Body of pancreas (tissue), 4 donors: Measurements from ENCODE around the gene CSPG4. TPM values are rescaled to one million over a fixed set of nuclear protein-coding genes. Genes with fewer than 3 reads are reported as not detected.
A peak's percentile ranks its signal among the peaks of the same experiment; 100 is the strongest.
"Not testable (repeated sequence)": the region's sequence is repeated elsewhere in the genome, so short reads cannot be mapped to it uniquely, and the experiment has no call there.

Experiments
- ATAC-seq: fragments of 150-250 bp; one replicate; pipeline ENCODE4 v1.9.1; 2016
- DNase-seq, 4 donors: peaks; one replicate each; pipeline ENCODE4 v3.0.0-alpha.2; 2019
- H3K27ac ChIP-seq, 4 donors: fragments of 200-600 bp; sonication (generic); 1 replicate in 3 of 4; 2 replicates in 1 of 4; pipeline versions ENCODE4 v1.5.1 to v1.6.1; 2016 to 2019; ENCODE audit warnings: mild to moderate bottlenecking in 1 of 4, mixed read lengths in 1 of 4, moderate library complexity in 1 of 4
- H3K27me3 ChIP-seq, 2 donors: fragments of 200-600 bp; sonication (generic); one replicate each; pipeline ENCODE4 v1.6.0; 2016; ENCODE audit warnings: mild to moderate bottlenecking in 1 of 2
- H3K36me3 ChIP-seq, 2 donors: fragments of 200-600 bp; sonication (generic); replicated peaks in 1 of 2; 2 replicates each; pipeline ENCODE4 v1.5.1; 2016; ENCODE audit warnings: low read depth in 2 of 2; ENCODE audit not compliant: insufficient read depth in 1 of 2
- H3K4me1 ChIP-seq: fragments of 200-600 bp; sonication (generic); one replicate; pipeline ENCODE4 v1.6.0; 2016
- H3K4me3 ChIP-seq, 2 donors: fragments of 200-600 bp; sonication (generic); 1 replicate in 1 of 2; 2 replicates in 1 of 2; pipeline ENCODE4 v1.5.1; 2016 to 2019
- H3K9me3 ChIP-seq, 3 donors: fragments of 200-600 bp; sonication (generic); 1 replicate in 2 of 3; 2 replicates in 1 of 3; pipeline ENCODE4 v1.5.1; 2016
- POLR2A ChIP-seq, 3 donors: fragments of 450-650 bp; IDR thresholded peaks; one replicate each; pipeline ENCODE4 v1.6.1; 2016; ENCODE audit warnings: antibody characterized with exemption in 3 of 3, mild to moderate bottlenecking in 2 of 3
- WGBS, 2 donors: methylation state at CpG; one replicate each; pipeline ENCODE4 v1.1.5; 2017; 5-methylcytosine and 5-hydroxymethylcytosine counted together
- intact Hi-C: fragments of 100-400 bp; cut with DNase I; formaldehyde crosslinking; loops from one replicate; pipeline ENCODE4 v1.15.1; 2023
- total RNA-seq, 2 donors: library from RNA; depleted of rRNA; stranded (reverse); fragments of >200 nt; gene quantifications; one replicate each; pipeline ENCODE4 v1.1.0, GENCODE V29; 2016
- TF ChIP-seq, protein P1 (sequence below), 7 experiments: fragments of 450-650 bp in 4 of 7; fragments of 200-600 bp in 3 of 7; sonication (generic) in 3 of 7; IDR thresholded peaks; one replicate each; pipeline ENCODE4 v1.5.1; 2016 to 2019; ENCODE audit warnings: antibody characterized with exemption in 7 of 7

The CSPG4 gene
- total RNA-seq, 2 donors from 2014 or later: 3.1 to 13.8 TPM

DNA sequence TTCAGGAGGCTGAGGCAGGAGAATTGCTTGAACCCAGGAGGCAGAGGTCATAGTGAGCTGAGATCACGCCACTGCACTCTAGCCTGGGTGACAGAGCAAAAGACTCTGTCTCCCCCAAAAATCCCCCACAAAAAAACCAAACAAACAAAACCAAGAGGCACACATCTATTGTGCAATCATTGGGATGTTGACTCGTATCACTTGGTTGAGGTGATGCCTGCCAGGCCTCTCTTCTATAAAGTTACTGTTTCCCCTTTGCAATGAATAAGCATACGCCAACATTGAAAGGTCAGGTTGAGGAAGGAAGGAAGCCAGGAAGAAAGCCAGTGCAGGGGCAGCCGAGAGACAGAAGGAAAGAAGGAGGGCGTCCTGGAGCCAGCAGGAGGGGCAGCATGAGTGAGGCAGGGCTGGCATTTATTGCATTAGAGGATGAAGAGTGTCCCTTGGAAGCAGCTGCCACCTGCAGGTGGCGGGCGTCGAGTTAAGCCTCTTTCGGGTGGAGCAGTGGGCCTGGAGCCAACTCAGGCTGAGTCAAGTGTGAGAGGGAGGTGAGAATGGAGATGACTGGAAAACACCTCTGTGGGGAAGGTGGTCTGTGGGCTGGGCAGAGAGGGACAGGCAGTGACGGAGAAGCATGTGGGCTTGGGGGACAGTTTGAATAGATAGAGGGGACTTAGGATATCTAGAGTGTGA lies 8.3 kb upstream of the CSPG4 start:
- peaks cover 12% of the 10 kb centered on the region for H3K4me1 ChIP-seq
- peak; percentile 54 to 83 (median 76) for DNase-seq
- TF ChIP-seq, protein P1, sequence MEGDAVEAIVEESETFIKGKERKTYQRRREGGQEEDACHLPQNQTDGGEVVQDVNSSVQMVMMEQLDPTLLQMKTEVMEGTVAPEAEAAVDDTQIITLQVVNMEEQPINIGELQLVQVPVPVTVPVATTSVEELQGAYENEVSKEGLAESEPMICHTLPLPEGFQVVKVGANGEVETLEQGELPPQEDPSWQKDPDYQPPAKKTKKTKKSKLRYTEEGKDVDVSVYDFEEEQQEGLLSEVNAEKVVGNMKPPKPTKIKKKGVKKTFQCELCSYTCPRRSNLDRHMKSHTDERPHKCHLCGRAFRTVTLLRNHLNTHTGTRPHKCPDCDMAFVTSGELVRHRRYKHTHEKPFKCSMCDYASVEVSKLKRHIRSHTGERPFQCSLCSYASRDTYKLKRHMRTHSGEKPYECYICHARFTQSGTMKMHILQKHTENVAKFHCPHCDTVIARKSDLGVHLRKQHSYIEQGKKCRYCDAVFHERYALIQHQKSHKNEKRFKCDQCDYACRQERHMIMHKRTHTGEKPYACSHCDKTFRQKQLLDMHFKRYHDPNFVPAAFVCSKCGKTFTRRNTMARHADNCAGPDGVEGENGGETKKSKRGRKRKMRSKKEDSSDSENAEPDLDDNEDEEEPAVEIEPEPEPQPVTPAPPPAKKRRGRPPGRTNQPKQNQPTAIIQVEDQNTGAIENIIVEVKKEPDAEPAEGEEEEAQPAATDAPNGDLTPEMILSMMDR (IDR thresholded peaks at IDR 0.05): peak in 4 of 7 experiments; percentile 34 to 45 (median 38)
- no peak for TF ChIP-seq POLR2A (IDR thresholded peaks at IDR 0.05)
- WGBS, 2 donors: 31 to 37% methylated on average over 10 of the region's 10 CpGs
- H3K9me3 ChIP-seq: no peaks in the 10 kb centered on the region
- H3K4me3 ChIP-seq: no peak overlapping the region
- no peaks in the 10 kb centered on the region for H3K36me3 ChIP-seq
- H3K27me3 ChIP-seq: no peaks in the 10 kb centered on the region
- no peak overlapping the region for H3K27ac ChIP-seq
- ATAC-seq: no peak
- intact Hi-C loops: no loop called here

- Histone ChIP-seq H3K4me1 (peaks cover 12% of the 10 kb centered on the region), H3K4me3 (no peak overlapping the region), H3K27ac (no peak overlapping the region), H3K27me3 (no peaks in the 10 kb centered on the region), H3K36me3 (no peaks in the 10 kb centered on the region), H3K9me3 (no peaks in the 10 kb centered on the region)
- intact Hi-C loops: no loop called here
- ATAC-seq (no peak), DNase-seq (no peak)
- WGBS, 2 donors: 76 to 82% methylated on average over 7 of the region's 7 CpGs
- TF ChIP-seq, protein P1 (IDR thresholded peaks at IDR 0.05): no peak
- TF ChIP-seq POLR2A (IDR thresholded peaks at IDR 0.05): no peak
These were observed 7.6 kb upstream of the CSPG4 start for GRCh38 chr15:75720297-75720696.

DNA sequence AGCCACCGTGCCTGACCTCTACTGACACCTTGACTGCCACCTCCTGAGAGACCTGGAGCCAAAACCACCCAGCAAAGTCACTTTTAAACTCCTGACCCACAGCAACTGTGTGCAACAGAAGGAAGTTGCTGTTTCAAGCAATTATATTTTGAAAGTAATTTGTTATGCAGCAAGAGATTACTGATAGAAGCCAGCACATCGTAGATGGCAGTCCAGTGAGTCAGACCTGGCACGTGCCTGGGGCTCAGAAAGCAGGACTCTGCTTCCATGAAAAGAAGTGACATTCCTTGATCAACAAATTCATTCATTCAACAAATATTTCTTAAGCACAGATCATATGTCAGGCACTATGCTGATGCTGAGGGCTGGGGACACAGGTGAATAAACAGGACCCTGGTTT lies 5.7 kb upstream of the CSPG4 start:
- 63% methylated on average over 3 of the region's 3 CpGs for WGBS, 2 donors
- Histone ChIP-seq H3K36me3 (no peaks in the 10 kb centered on the region), H3K4me3 (no peak overlapping the region), H3K9me3 (no peaks in the 10 kb centered on the region), H3K27me3 (no peaks in the 10 kb centered on the region), H3K4me1 (peaks cover under 1% of the 10 kb centered on the region), H3K27ac (no peak overlapping the region)
- intact Hi-C loops: no loop called here
- DNase-seq (no peak), ATAC-seq (no peak)
- no peak for TF ChIP-seq POLR2A (IDR thresholded peaks at IDR 0.05)
- TF ChIP-seq, protein P1 (IDR thresholded peaks at IDR 0.05): no peak

DNA sequence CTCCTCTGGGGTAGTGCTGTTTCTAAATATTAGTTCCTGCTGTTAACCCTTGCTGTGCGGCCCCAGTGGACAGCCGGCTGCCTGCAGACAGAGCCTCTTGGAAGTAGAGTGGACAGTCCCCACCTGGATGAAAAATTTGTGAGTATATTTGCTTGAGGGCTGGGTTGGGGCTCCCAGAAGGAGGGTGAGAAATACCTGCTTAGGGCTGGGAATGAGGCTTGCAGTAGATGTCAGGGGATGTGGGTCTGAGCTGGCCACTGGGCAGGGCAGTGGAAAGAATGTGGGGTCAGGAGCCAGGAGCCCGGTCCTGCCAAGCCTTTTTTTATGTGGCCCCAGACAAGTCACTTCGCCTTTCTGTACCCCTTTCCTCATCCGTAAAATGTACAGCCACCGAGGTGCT lies 4.4 kb upstream of the CSPG4 start:
- 78 to 89% methylated on average over 4 to 6 of the region's 6 CpGs for WGBS, 2 donors
- DNase-seq, H3K36me3 ChIP-seq, H3K4me3 ChIP-seq, H3K4me1 ChIP-seq, intact Hi-C loops, ATAC-seq, H3K9me3 ChIP-seq, H3K27me3 ChIP-seq, H3K27ac ChIP-seq: not testable (repeated sequence)

DNA sequence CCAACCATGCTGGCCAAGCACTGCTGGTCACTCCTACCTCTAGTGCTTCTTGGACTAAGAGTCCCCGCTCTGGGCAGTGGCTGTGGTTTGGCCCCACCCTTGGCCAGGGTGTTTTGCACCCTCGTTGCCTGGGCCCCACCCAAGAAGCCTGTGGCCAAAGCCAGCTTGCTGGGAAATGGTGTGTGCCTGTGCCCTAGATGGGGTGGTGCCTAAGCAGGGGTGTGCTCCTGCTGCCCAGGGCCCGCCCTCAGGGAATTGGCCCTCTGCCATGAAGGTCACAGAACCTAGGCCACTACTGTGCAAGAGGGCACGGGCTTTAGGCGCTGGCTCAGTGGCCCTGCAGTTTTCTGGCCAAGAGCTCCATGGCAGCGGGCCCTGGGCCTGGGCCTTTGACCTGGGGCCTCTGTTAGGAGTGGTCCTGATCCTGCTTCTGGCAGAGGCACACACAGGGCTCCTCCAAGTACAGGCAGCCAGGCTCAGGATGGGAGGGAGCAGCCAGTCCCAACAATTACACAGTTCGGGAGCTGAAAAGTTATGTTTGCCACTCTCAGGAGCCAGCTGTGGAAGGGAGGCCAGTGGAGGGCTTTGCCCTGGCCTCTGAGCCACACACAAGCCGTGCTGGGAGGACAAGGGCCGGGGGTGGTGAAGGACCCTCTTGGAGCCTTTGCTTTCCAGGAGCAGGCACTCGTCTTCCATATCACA lies 3.8 kb upstream of the CSPG4 start:
- H3K27ac ChIP-seq, H3K4me3 ChIP-seq, H3K36me3 ChIP-seq, intact Hi-C loops, H3K27me3 ChIP-seq, H3K4me1 ChIP-seq, DNase-seq, H3K9me3 ChIP-seq, ATAC-seq: not testable (repeated sequence)
- WGBS, 2 donors: 60 to 78% methylated on average over 1 to 4 of the region's 10 CpGs

DNA sequence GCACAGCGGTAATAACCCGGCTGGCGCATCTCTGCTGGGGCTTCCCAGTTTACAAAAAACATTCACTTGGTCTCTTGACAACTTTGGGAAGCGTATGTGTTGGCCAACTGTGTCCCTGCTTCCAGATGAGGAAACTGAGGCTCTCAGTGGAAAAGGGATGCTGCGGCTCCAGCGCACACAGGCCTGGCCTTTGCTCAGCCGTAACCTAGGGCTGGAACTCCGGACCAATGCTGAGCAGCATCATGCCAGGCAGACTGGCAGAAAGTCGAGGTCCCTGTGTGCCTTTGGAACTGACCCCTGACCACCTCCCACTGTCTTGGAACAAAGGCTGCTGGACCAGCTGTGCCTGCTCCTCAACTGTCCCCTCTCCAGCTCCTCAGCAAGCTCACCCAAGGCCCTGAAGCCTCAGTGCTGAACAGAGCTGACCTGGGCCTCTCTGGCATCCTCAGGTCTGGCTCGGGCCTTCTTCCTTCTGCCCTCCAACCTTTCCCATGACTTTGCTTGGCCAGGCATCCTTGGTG lies 2.7 kb upstream of the CSPG4 start:
- DNase-seq, H3K4me1 ChIP-seq, H3K36me3 ChIP-seq, ATAC-seq, H3K9me3 ChIP-seq, H3K27me3 ChIP-seq, H3K4me3 ChIP-seq, H3K27ac ChIP-seq, intact Hi-C loops: not testable (repeated sequence)
- 83 to 94% methylated on average over 7 to 10 of the region's 10 CpGs for WGBS, 2 donors
